Parathyroid adenoma (tissue), 2 donors: Measurements from ENCODE around the gene CDH10.

ENCODE experiments used
- H2AFZ ChIP-seq: fragments of 300-600 bp; sonication (generic); one replicate; pipeline ENCODE4 v1.7.0; 2017; ENCODE audit warnings: antibody characterized with exemption, mild to moderate bottlenecking
- H3K27ac ChIP-seq: fragments of 300-600 bp; sonication (generic); one replicate; pipeline ENCODE4 v1.7.0; 2017
- H3K27me3 ChIP-seq: fragments of 300-600 bp; sonication (generic); one replicate; pipeline ENCODE4 v1.7.0; 2017; ENCODE audit warnings: low read length; ENCODE audit not compliant: control insufficient read depth, insufficient read depth
- H3K36me3 ChIP-seq: fragments of 300-600 bp; sonication (generic); one replicate; pipeline ENCODE4 v1.7.0; 2017; ENCODE audit warnings: low read length; ENCODE audit not compliant: control insufficient read depth, insufficient read depth
- H3K4me1 ChIP-seq: fragments of 300-600 bp; sonication (generic); one replicate; pipeline ENCODE4 v1.7.0; 2017; ENCODE audit warnings: control low read depth
- H3K4me2 ChIP-seq: fragments of 300-600 bp; sonication (generic); one replicate; pipeline ENCODE4 v1.7.0; 2017; ENCODE audit warnings: low read length
- H3K4me3 ChIP-seq: fragments of 300-600 bp; sonication (generic); one replicate; pipeline ENCODE4 v1.7.0; 2017; ENCODE audit warnings: low read depth, low read length
- H3K79me2 ChIP-seq: fragments of 300-600 bp; sonication (generic); one replicate; pipeline ENCODE4 v1.7.0; 2017; ENCODE audit warnings: control low read depth
- H3K9ac ChIP-seq: fragments of 300-600 bp; sonication (generic); one replicate; pipeline ENCODE4 v1.7.0; 2017; ENCODE audit warnings: mild to moderate bottlenecking
- H3K9me3 ChIP-seq: fragments of 300-600 bp; sonication (generic); one replicate; pipeline ENCODE4 v1.7.0; 2017; ENCODE audit warnings: low read length; ENCODE audit not compliant: control insufficient read depth
- CTCF ChIP-seq: fragments of 300-600 bp; sonication (generic); IDR thresholded peaks from one replicate; pipeline ENCODE4 v1.7.0; 2017; ENCODE audit warnings: antibody characterized with exemption, mild to moderate bottlenecking
- donor health status: primary hyperparathyroidism.

CDH10 gene

DNA sequence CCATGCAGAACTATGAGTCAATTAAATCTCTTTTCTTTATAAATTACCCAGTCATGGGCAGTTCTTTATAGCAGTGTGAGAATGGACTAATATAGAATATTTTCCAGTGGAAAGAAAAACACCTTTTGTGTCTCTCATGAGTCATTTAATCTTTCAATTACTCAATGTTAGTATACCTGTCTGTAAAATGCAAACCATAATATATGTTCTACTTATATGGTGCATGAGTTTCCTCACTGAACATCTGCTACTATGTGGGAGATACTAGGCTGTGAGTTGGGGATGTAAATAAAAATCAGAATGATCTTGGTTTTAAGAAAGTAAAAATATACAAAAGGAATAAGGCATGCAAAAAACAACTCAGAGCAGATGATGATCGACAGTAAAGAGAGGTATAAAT lies 15.0 kb downstream of the CDH10 start:
- H3K9me3 ChIP-seq: no peaks in the 10 kb centered on the region
- H3K27me3 ChIP-seq: no peaks in the 10 kb centered on the region
- no peaks in the 10 kb centered on the region for H3K79me2 ChIP-seq
- H3K36me3 ChIP-seq: no peaks in the 10 kb centered on the region
- H3K4me3 ChIP-seq: no peak overlapping the region
- H2AFZ ChIP-seq: no peak overlapping the region
- TF ChIP-seq CTCF: no peak
- H3K4me1 ChIP-seq: no peaks in the 10 kb centered on the region
- no peak overlapping the region for H3K4me2 ChIP-seq
- H3K9ac ChIP-seq: no peak overlapping the region
- H3K27ac ChIP-seq: no peak overlapping the region

- Histone ChIP-seq H2AFZ (no peak overlapping the region), H3K9ac (no peak overlapping the region), H3K27ac (no peak overlapping the region), H3K4me1 (no peaks in the 10 kb centered on the region), H3K9me3 (no peaks in the 10 kb centered on the region), H3K27me3 (no peaks in the 10 kb centered on the region), H3K4me2 (no peak overlapping the region), H3K79me2 (no peaks in the 10 kb centered on the region), H3K36me3 (no peaks in the 10 kb centered on the region), H3K4me3 (no peak overlapping the region)
- TF ChIP-seq CTCF: no peak
Observed at GRCh38 chr5:24624872-24625271, 19.9 kb downstream of the CDH10 start.

GRCh38 chr5:24623624-24624023 lies 21.2 kb downstream of the CDH10 start:
- Histone ChIP-seq H3K36me3 (no peaks in the 10 kb centered on the region), H3K27me3 (no peaks in the 10 kb centered on the region), H2AFZ (no peak overlapping the region), H3K4me3 (no peak overlapping the region), H3K27ac (no peak overlapping the region), H3K9me3 (no peaks in the 10 kb centered on the region), H3K4me1 (no peaks in the 10 kb centered on the region), H3K4me2 (no peak overlapping the region), H3K79me2 (no peaks in the 10 kb centered on the region), H3K9ac (no peak overlapping the region)
- TF ChIP-seq CTCF: no peak

DNA sequence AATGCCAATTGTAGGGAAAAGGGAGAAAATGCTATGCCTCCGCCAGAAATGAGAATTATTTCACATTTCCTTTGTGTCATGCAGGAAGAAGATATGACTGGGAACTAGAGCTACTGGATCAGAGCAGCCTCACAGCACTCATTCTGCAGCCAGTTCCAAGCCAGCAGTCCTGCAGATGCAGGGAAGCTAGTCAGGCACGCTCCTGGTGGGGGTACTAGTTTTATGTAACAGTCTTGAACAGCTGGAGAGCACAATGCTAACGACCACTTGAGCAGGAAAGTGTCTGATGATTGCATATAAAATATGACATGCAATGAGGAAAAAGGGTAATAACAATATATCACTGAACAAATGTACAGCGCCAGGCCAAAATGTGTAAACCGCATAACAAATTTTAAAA lies 21.7 kb downstream of the CDH10 start:
- no peak overlapping the region for H3K4me3 ChIP-seq
- H3K9me3 ChIP-seq: no peaks in the 10 kb centered on the region
- no peaks in the 10 kb centered on the region for H3K27me3 ChIP-seq
- no peak for TF ChIP-seq CTCF
- H3K9ac ChIP-seq: no peak overlapping the region
- no peaks in the 10 kb centered on the region for H3K36me3 ChIP-seq
- no peak overlapping the region for H3K4me2 ChIP-seq
- H3K79me2 ChIP-seq: no peaks in the 10 kb centered on the region
- no peak overlapping the region for H3K27ac ChIP-seq
- no peak overlapping the region for H2AFZ ChIP-seq
- H3K4me1 ChIP-seq: no peaks in the 10 kb centered on the region

DNA sequence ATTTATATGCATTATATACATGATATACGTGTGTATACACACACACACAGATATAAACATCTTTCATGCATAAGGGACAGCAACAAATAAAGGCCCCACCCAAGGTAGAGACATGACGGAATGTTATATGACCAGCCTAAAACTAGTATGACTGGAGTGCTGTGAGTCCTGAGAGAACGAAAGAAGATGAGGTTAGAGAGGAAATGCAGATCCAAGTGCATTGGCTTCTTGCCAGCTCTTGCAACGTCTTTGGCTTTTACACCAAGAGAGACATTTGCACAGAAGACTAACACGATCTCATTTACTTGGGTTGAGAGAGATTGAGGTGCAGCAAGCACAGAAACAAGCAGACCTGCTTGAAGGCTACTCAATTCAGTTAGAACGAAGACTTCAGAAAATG lies 23.0 kb downstream of the CDH10 start:
- Histone ChIP-seq H3K4me2 (no peak overlapping the region), H2AFZ (no peak overlapping the region), H3K27me3 (no peaks in the 10 kb centered on the region), H3K36me3 (no peaks in the 10 kb centered on the region), H3K9ac (no peak overlapping the region), H3K4me3 (no peak overlapping the region), H3K9me3 (no peaks in the 10 kb centered on the region), H3K79me2 (no peaks in the 10 kb centered on the region), H3K27ac (no peak overlapping the region), H3K4me1 (no peaks in the 10 kb centered on the region)
- TF ChIP-seq CTCF: no peak
